Endothelial cell of umbilical vein (primary cell): ENCODE results near the gene RIC1. TPM values are rescaled to one million over a fixed set of nuclear protein-coding genes. Genes with fewer than 3 reads are reported as not detected.

Experiments used
- BruUV-seq: library from RNA; stranded (reverse); fragments of 400-500 nt; replicated peaks from 2 replicates; lab custom pipeline; 2021; lab: Mats Ljungman, UMichigan
- CTCF ChIA-PET: fragments of 300-600, 350-600 bp; sonication (Branson Sonifier 250); formaldehyde crosslinking; loops from one replicate; lab custom pipeline; 2021; ENCODE audit warnings: antibody characterized with exemption, inconsistent platforms; lab: Charles Lee
- POLR2A ChIA-PET: fragments of 300-600, 350-600 bp; sonication (Branson Sonifier 250); formaldehyde crosslinking; loops from one replicate; lab custom pipeline; 2021; ENCODE audit warnings: antibody characterized with exemption, inconsistent platforms; lab: Charles Lee
- DNase-seq: peaks from one replicate; pipeline ENCODE4 v3.0.0-alpha.2; 2011; ENCODE audit warnings: low read depth, low spot score
- FAIRE-seq: peaks from 2 replicates; lab custom pipeline; 2011; peaks lifted over from hg19 to GRCh38; lab: Jason Lieb, UNC
- H2AFZ ChIP-seq: 2 replicates; pipeline ENCODE4 v1.6.0; 2012; ENCODE audit warnings: low read depth, low read length, control low read depth, inconsistent platforms
- H3K27ac ChIP-seq: 2 replicates; pipeline ENCODE4 v1.5.1; 2011; ENCODE audit warnings: low read depth, mild to moderate bottlenecking, control low read depth, low read length, moderate library complexity; ENCODE audit not compliant: insufficient read depth
- H3K27me3 ChIP-seq, 2 experiments: 2 replicates each; pipeline versions ENCODE4 v1.6.0 to v1.6.1; 2011; ENCODE audit warnings: low read length in 2 of 2, mixed read lengths in 1 of 2; ENCODE audit not compliant: control insufficient read depth in 2 of 2, insufficient read depth in 2 of 2
- H3K36me3 ChIP-seq, 2 experiments: 2 replicates in 1 of 2; 3 replicates in 1 of 2; pipeline ENCODE4 v1.5.1; 2011; ENCODE audit warnings: low read length in 2 of 2, mild to moderate bottlenecking in 1 of 2, moderate library complexity in 1 of 2; ENCODE audit not compliant: control insufficient read depth in 2 of 2, insufficient read depth in 2 of 2; ENCODE audit errors: extremely low read depth in 1 of 2
- H3K4me1 ChIP-seq: 3 replicates; pipeline ENCODE4 v1.5.1; 2011; ENCODE audit warnings: mild to moderate bottlenecking, low read length; ENCODE audit not compliant: control insufficient read depth, insufficient read depth; ENCODE audit errors: extremely low read depth
- H3K4me2 ChIP-seq: 2 replicates; pipeline ENCODE4 v1.6.1; 2011; ENCODE audit warnings: low read length, control low read depth, mixed read lengths; ENCODE audit not compliant: insufficient read depth
- H3K4me3 ChIP-seq, 3 experiments: fragments of 200-600 bp in 1 of 3; sonication (generic), shearing (Covaris generic) in 1 of 3; replicated peaks in 1 of 3; 2 replicates each; pipeline ENCODE4 v1.5.1; 2011 to 2016; ENCODE audit warnings: control low read depth in 3 of 3, low read length in 3 of 3, mild to moderate bottlenecking in 2 of 3, inconsistent platforms in 1 of 3, low read depth in 1 of 3, moderate library complexity in 1 of 3; ENCODE audit not compliant: insufficient read depth in 1 of 3
- H3K79me2 ChIP-seq: 2 replicates; pipeline ENCODE4 v1.6.0; 2012; ENCODE audit warnings: low read length, inconsistent platforms; ENCODE audit not compliant: control insufficient read depth, insufficient read depth
- H3K9ac ChIP-seq: replicated peaks from 2 replicates; pipeline ENCODE3; 2011; ENCODE audit warnings: low read length, control low read depth; ENCODE audit not compliant: insufficient read depth; ENCODE audit errors: extremely low read depth
- H3K9me1 ChIP-seq: replicated peaks from 3 replicates; pipeline ENCODE4 v1.6.0; 2011; ENCODE audit warnings: mild to moderate bottlenecking, low read length; ENCODE audit not compliant: control insufficient read depth, insufficient read depth; ENCODE audit errors: extremely low read depth
- H3K9me3 ChIP-seq: replicated peaks from 2 replicates; pipeline ENCODE4 v1.5.1; 2012; ENCODE audit warnings: low read length, inconsistent platforms; ENCODE audit not compliant: control insufficient read depth, insufficient read depth
- H4K20me1 ChIP-seq: replicated peaks from 2 replicates; pipeline ENCODE3; 2011; ENCODE audit warnings: mild to moderate bottlenecking, low read length; ENCODE audit not compliant: control insufficient read depth, insufficient read depth; ENCODE audit errors: extremely low read depth
- CTCF ChIP-seq, 2 donors: IDR thresholded peaks; 1 replicate in 1 of 2; 2 replicates in 1 of 2; pipeline ENCODE4 v1.5.1; 2011; ENCODE audit warnings: low read length in 2 of 2, mild to moderate bottlenecking in 2 of 2, moderate library complexity in 2 of 2, control low read depth in 1 of 2, inconsistent platforms in 1 of 2, low read depth in 1 of 2; ENCODE audit not compliant: insufficient read depth in 1 of 2; ENCODE audit errors: extremely low read depth in 1 of 2
- EZH2 ChIP-seq: IDR thresholded peaks from 2 replicates; pipeline ENCODE4 v1.6.1; 2012; ENCODE audit warnings: borderline replicate concordance, low read depth, mild to moderate bottlenecking, moderate library complexity, low read length, inconsistent platforms; ENCODE audit not compliant: severe bottlenecking
- FOS ChIP-seq: IDR thresholded peaks from 2 replicates; pipeline ENCODE4 v1.6.1; 2011; ENCODE audit warnings: mild to moderate bottlenecking, low read length, moderate library complexity, borderline replicate concordance; ENCODE audit not compliant: insufficient read depth
- GATA2 ChIP-seq: IDR thresholded peaks from 2 replicates; pipeline ENCODE4 v1.7.0; 2011; ENCODE audit warnings: low read depth, mild to moderate bottlenecking, moderate library complexity, mixed read lengths, low read length; ENCODE audit not compliant: insufficient read length, insufficient read depth
- JUN ChIP-seq: IDR thresholded peaks from 2 replicates; pipeline ENCODE4 v1.6.1; 2011; ENCODE audit warnings: borderline replicate concordance, low read depth; ENCODE audit not compliant: insufficient read length, insufficient read depth
- MAX ChIP-seq: IDR thresholded peaks from 2 replicates; pipeline ENCODE4 v1.6.1; 2011; ENCODE audit not compliant: insufficient read depth, insufficient read length
- MYC ChIP-seq: IDR thresholded peaks from one replicate; pipeline ENCODE4 v1.6.1; 2011; ENCODE audit warnings: mild to moderate bottlenecking, low read depth, low read length
- POLR2A ChIP-seq: IDR thresholded peaks from 2 replicates; pipeline ENCODE4 v1.6.1; 2012; ENCODE audit warnings: low read depth, mild to moderate bottlenecking, control low read depth, low read length
- POLR2AphosphoS5 ChIP-seq: IDR thresholded peaks from 2 replicates; pipeline ENCODE4 v1.6.1; 2012; ENCODE audit warnings: low read depth, mild to moderate bottlenecking, control low read depth, low read length, moderate library complexity; ENCODE audit not compliant: insufficient read depth
- dilution Hi-C: fragments of 300-500 bp; cut with MboI; formaldehyde crosslinking; loops from one replicate; pipeline ENCODE4 v1.15.0; 2019; ENCODE audit warnings: low sequenced_read_pairs; ENCODE audit not compliant: extremely low pct_ligation_motif_present
- intact Hi-C: fragments of 100-400 bp; cut with micrococcal nuclease; formaldehyde crosslinking; loops from one replicate; pipeline ENCODE4 v1.10.0; 2022
- polyA plus RNA-seq, 4 experiments: library from polyadenylated mRNA; depleted of rRNA in 3 of 4; stranded (reverse) in 3 of 4; unstranded in 1 of 4; fragments of >200 nt; gene quantifications; 2 replicates each; pipeline versions ENCODE4 v1.2.1 to v1.2.3, GENCODE V29; 2011 to 2012; ENCODE audit warnings: missing spikeins in 1 of 4
- total RNA-seq: library from RNA; stranded (reverse); gene quantifications from 2 replicates; pipeline ENCODE4 v1.2.3, GENCODE V29; 2021

The RIC1 gene
- total and polyA plus RNA-seq, 2 donors (not counting 3 experiments of a cell fraction or from before 2014, with no cell fraction given): 14.0 to 23.5 TPM

DNA sequence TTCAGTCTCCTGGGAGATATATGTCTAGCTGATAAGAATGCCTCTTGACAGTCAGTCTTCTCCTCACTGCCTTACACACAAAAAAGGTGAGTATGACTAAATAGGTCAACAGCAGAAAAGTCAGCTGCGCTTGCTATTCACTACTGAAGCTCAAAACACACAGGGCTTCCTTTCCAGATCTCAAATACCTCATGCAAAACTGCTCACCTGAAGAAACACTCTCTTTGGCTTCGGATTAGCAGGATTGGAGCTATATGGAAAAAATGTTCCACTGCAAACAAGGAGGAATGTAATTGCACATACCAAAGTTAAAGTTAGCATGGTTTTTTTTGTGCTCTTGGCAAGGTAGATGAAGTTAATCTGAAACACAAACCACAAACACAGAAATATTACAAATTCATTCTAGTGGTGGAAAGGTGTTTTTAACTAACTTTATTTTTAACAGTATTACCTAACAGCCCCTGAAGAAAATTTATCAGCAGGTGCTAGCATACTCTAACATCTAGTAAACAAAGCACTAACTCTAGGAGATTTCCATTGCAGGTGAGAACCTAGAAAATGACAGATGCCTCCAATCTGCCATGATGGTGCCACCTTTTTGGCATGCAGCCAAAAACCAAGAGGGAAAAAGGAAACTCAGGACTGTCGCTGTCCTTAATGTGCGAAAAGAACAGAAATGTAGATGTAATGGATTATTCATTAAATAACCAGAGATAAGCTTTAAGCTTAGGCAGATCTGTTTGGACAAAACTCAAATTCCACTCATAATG lies 172.2 kb downstream of the RIC1 start:
- intact Hi-C loops (no loop called here), dilution Hi-C loops (no loop called here)
- Histone ChIP-seq H3K9me3 (no peaks in the 10 kb centered on the region), H3K9ac (no peak overlapping the region), H4K20me1 (no peaks in the 10 kb centered on the region), H3K27me3 (no peaks in the 10 kb centered on the region), H3K4me2 (no peak overlapping the region), H3K79me2 (no peaks in the 10 kb centered on the region), H3K36me3 (no peaks in the 10 kb centered on the region), H3K4me3 (no peak overlapping the region), H2AFZ (no peak overlapping the region), H3K4me1 (peaks cover 2% of the 10 kb centered on the region), H3K9me1 (no peaks in the 10 kb centered on the region), H3K27ac (no peak overlapping the region)
- CTCF ChIA-PET: interaction anchor here (0.6 to 2.9 kb wide), 4 partner anchors 32 to 936 kb away, joined by 3 to 21 read pairs (median 5); partner anchors contain the start of gene ERMP1
- POLR2A ChIA-PET: interaction anchor here (0.5 kb wide), 1 partner anchor 118 kb away, joined by 3 read pairs; no protein-coding TSS in a partner anchor
- TF ChIP-seq FOS (no peak), POLR2A (no peak)
- DNase-seq: peak; percentile 31
- no TSS peak for BruUV-seq
- FAIRE-seq: no peak

DNA sequence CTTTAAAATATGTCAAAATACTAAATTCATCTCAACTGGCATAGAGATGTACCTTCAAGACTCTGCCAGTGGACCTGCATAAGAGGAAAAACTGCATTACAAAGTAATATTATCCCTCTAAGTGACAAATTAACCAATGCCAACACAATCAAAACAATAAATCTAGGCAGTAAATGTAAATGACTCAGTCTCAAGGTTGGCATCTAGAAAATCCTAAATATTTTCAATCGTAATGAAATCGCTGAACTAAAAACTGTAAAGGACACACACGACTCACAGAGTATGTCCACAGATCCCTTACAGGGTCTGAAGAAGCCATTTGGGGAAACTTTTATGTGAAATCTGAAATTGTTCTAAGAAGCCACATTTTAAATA lies 172.8 kb downstream of the RIC1 start:
- no peak for FAIRE-seq
- dilution Hi-C loops: no loop called here

More for the DNA sequence above, 172.8 kb downstream of the RIC1 start:
- peaks cover 2% of the 10 kb centered on the region for H3K4me1 ChIP-seq
- H4K20me1 ChIP-seq: no peaks in the 10 kb centered on the region
- ChIA-PET POLR2A (no interaction called here), CTCF (interaction anchor here (0.6 to 2.9 kb wide), 4 partner anchors 31 to 935 kb away, joined by 3 to 21 read pairs (median 5); partner anchors contain the start of gene ERMP1)
- no peak overlapping the region for H2AFZ ChIP-seq
- no peak for TF ChIP-seq MYC
- TF ChIP-seq POLR2AphosphoS5: no peak
- TF ChIP-seq POLR2A: no peak
- TF ChIP-seq FOS: no peak
- TF ChIP-seq JUN: no peak
- TF ChIP-seq EZH2: no peak
- no peak for TF ChIP-seq GATA2
- no peak for TF ChIP-seq CTCF (IDR thresholded peaks at IDR 0.05; ENCODE audit: extremely low read depth in 1 of 2, insufficient read depth in 1 of 2, low read depth in 1 of 2, low read length in 2 of 2)
- no peak for TF ChIP-seq MAX
- H3K4me3 ChIP-seq: no peak overlapping the region
- H3K9ac ChIP-seq: no peak overlapping the region
- H3K36me3 ChIP-seq: no peaks in the 10 kb centered on the region
- no peak overlapping the region for H3K27ac ChIP-seq
- H3K79me2 ChIP-seq: no peaks in the 10 kb centered on the region
- intact Hi-C loops: no loop called here
- BruUV-seq: no TSS peak
- H3K9me3 ChIP-seq: no peaks in the 10 kb centered on the region
- H3K27me3 ChIP-seq: no peaks in the 10 kb centered on the region
- no peak for DNase-seq
- no peak overlapping the region for H3K4me2 ChIP-seq
- no peaks in the 10 kb centered on the region for H3K9me1 ChIP-seq
